RWPE2 (cell line): Measurements from ENCODE around the gene FCHSD2.

Source experiments
- ATAC-seq: fragments of 200-7000 bp; cut with Tn5 transposase; 3 replicates; pipeline ENCODE4 v1.9.1; 2021; ENCODE audit warnings: low read depth
- DNase-seq: peaks from one replicate; pipeline ENCODE4 v3.0.0-alpha.2; 2020; ENCODE audit warnings: low spot score
- H3K27ac ChIP-seq: fragments of 450-650 bp; 2 replicates; pipeline ENCODE4 v1.5.1; 2017; ENCODE audit warnings: mild to moderate bottlenecking; ENCODE audit not compliant: poor library complexity, severe bottlenecking
- H3K27me3 ChIP-seq: fragments of 250-450 bp; sonication (Bioruptor Pico); 2 replicates; pipeline ENCODE4 v1.5.1; 2021; ENCODE audit warnings: mild to moderate bottlenecking, moderate library complexity; ENCODE audit not compliant: insufficient read depth, poor library complexity, severe bottlenecking
- H3K36me3 ChIP-seq: fragments of 250-450 bp; sonication (Bioruptor Pico); 2 replicates; pipeline ENCODE4 v1.5.1; 2020; ENCODE audit warnings: low read depth, mild to moderate bottlenecking, moderate library complexity
- H3K4me1 ChIP-seq: fragments of 250-450 bp; sonication (Bioruptor Pico); 2 replicates; pipeline ENCODE4 v1.5.1; 2021; ENCODE audit warnings: mild to moderate bottlenecking, moderate library complexity; ENCODE audit not compliant: insufficient read depth, poor library complexity, severe bottlenecking
- H3K4me3 ChIP-seq: fragments of 250-450 bp; sonication (Bioruptor Pico); 2 replicates; pipeline ENCODE4 v1.5.1; 2021; ENCODE audit warnings: mild to moderate bottlenecking, moderate library complexity; ENCODE audit not compliant: severe bottlenecking
- H3K9me3 ChIP-seq: fragments of 250-450 bp; sonication (Bioruptor Pico); 2 replicates; pipeline ENCODE4 v1.5.1; 2021; ENCODE audit warnings: mild to moderate bottlenecking, moderate library complexity; ENCODE audit not compliant: severe bottlenecking
- CTCF ChIP-seq: fragments of 450-650 bp; IDR thresholded peaks from one replicate; pipeline ENCODE4 v1.5.1; 2017; ENCODE audit warnings: mild to moderate bottlenecking, moderate library complexity; ENCODE audit not compliant: poor library complexity, severe bottlenecking

FCHSD2 gene

GRCh38 chr11:72876147-72876546 lies 266.0 kb downstream of the FCHSD2 start:
- ATAC-seq (no peak), DNase-seq (no peak)
- no peaks in the 10 kb centered on the region for H3K9me3 ChIP-seq
- H3K4me3 ChIP-seq, result no peak overlapping the region
- H3K36me3 ChIP-seq, result no peaks in the 10 kb centered on the region
- no peak overlapping the region for H3K27ac ChIP-seq
- no peaks in the 10 kb centered on the region for H3K27me3 ChIP-seq
- TF ChIP-seq CTCF, result no peak
- H3K4me1 ChIP-seq, result no peaks in the 10 kb centered on the region

- ATAC-seq, result no peak
- Histone ChIP-seq H3K9me3 (no peaks in the 10 kb centered on the region), H3K4me1 (no peaks in the 10 kb centered on the region), H3K27me3 (no peaks in the 10 kb centered on the region), H3K4me3 (no peak overlapping the region), H3K36me3 (no peaks in the 10 kb centered on the region), H3K27ac (no peak overlapping the region)
- no peak for DNase-seq
- no peak for TF ChIP-seq CTCF
Observed at GRCh38 chr11:72875736-72876135, 266.4 kb downstream of the FCHSD2 start.

GRCh38 chr11:72872012-72872411 lies 270.1 kb downstream of the FCHSD2 start:
- no peaks in the 10 kb centered on the region for H3K27me3 ChIP-seq
- TF ChIP-seq CTCF, result no peak
- no peaks in the 10 kb centered on the region for H3K9me3 ChIP-seq
- H3K4me3 ChIP-seq, result no peak overlapping the region
- DNase-seq, result no peak
- no peaks in the 10 kb centered on the region for H3K36me3 ChIP-seq
- no peak overlapping the region for H3K27ac ChIP-seq
- H3K4me1 ChIP-seq, result no peaks in the 10 kb centered on the region
- no peak for ATAC-seq

- no peaks in the 10 kb centered on the region for H3K4me1 ChIP-seq
- H3K36me3 ChIP-seq, result no peaks in the 10 kb centered on the region
- no peaks in the 10 kb centered on the region for H3K9me3 ChIP-seq
- no peak overlapping the region for H3K4me3 ChIP-seq
- H3K27ac ChIP-seq, result no peak overlapping the region
- DNase-seq (no peak), ATAC-seq (no peak)
- no peaks in the 10 kb centered on the region for H3K27me3 ChIP-seq
- no peak for TF ChIP-seq CTCF
Observed at GRCh38 chr11:72871119-72871518, 271.0 kb downstream of the FCHSD2 start.

- Histone ChIP-seq H3K9me3 (no peaks in the 10 kb centered on the region), H3K4me1 (no peaks in the 10 kb centered on the region), H3K27me3 (no peaks in the 10 kb centered on the region), H3K27ac (no peak overlapping the region), H3K4me3 (no peak overlapping the region), H3K36me3 (no peaks in the 10 kb centered on the region)
- no peak for DNase-seq
- ATAC-seq, result no peak
- no peak for TF ChIP-seq CTCF
Observed at GRCh38 chr11:72869831-72870230, 272.3 kb downstream of the FCHSD2 start.
